Measurements from ENCODE around the gene NCLN. TPM values are rescaled to one million over a fixed set of nuclear protein-coding genes. Genes with fewer than 3 reads are reported as not detected.

The NCLN gene
- total and polyA plus RNA-seq, 8 donors = 29.1 to 121 (median 39.1) TPM

DNA sequence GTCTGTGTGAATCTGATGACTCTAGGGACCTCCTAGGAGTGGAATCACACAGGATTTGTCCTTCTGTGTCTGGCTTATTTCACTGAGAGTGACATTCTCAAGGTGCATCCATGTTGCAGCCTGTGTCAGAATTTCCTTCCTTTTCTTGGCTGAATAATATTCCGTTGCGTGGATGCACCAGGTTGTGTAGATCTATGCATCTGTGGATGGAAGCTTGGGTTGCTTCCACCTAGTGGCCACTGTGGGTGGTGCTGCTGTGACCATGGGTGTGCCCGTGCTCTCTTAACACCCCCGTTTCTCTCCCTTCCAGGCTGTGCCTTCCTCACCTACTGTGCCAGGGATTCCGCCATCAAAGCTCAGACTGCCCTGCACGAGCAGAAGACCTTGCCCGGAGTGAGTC lies 64.9 kb downstream of the NCLN start:
- peaks cover 0 to 10% of the 10 kb centered on the region in 2 donors for H3K9me3 ChIP-seq
- H3K4me3 ChIP-seq = no peak overlapping the region
- DNase-seq = no peak
- peak; percentile 56 for ATAC-seq
- intact Hi-C loops (cut with DNase I) = no loop called here
- peaks cover 0 to 30% of the 10 kb centered on the region in 2 donors for H3K27me3 ChIP-seq
- no peaks in the 10 kb centered on the region for H3K4me1 ChIP-seq
- peak; percentile 49 to 50 for TF ChIP-seq CTCF (IDR thresholded peaks at IDR 0.05)
- no peaks in the 10 kb centered on the region for H3K36me3 ChIP-seq
- no peak overlapping the region for H3K27ac ChIP-seq

- H3K4me3 ChIP-seq = no peak overlapping the region
- intact Hi-C loops (cut with DNase I) = no loop called here
- ATAC-seq (no peak), DNase-seq (no peak)
- no peaks in the 10 kb centered on the region for H3K4me1 ChIP-seq
- H3K27ac ChIP-seq = no peak overlapping the region
- peaks cover 0 to 30% of the 10 kb centered on the region in 2 donors for H3K27me3 ChIP-seq
- peaks cover 0 to 10% of the 10 kb centered on the region in 2 donors for H3K9me3 ChIP-seq
- H3K36me3 ChIP-seq = no peaks in the 10 kb centered on the region
- no peak for TF ChIP-seq CTCF (IDR thresholded peaks at IDR 0.05)
Measured at GRCh38 chr19:3251229-3251628, 65.5 kb downstream of the NCLN start.

- Histone ChIP-seq H3K27ac (no peak overlapping the region), H3K36me3 (no peaks in the 10 kb centered on the region), H3K4me3 (no peak overlapping the region), H3K4me1 (no peaks in the 10 kb centered on the region), H3K9me3 (peaks cover 0 to 10% of the 10 kb centered on the region in 2 donors), H3K27me3 (peaks cover 0 to 30% of the 10 kb centered on the region in 2 donors)
- intact Hi-C loops (cut with DNase I) = no loop called here
- ATAC-seq (no peak), DNase-seq (no peak)
- TF ChIP-seq CTCF (IDR thresholded peaks at IDR 0.05) = no peak
Measured at GRCh38 chr19:3252650-3253049, 66.9 kb downstream of the NCLN start.

DNA sequence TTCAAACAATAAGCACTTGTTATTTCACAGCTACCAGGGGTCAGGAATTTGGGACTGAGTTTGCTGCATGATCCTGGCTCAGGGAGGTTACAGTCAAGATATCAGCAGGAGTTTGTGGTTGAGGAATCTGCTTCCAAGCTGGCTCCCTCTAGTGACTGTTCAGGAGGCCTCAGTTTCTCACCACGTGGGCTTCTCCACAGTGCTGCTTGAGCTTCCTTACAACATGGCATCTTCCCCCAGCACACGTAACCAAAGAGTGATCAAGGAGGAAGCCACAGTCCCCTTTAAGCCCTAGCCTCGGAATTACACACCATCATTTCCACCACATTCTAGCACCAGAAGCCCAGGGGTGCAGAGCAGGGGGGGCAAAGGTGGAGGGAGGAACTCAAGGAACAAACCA lies 67.5 kb downstream of the NCLN start:
- Histone ChIP-seq H3K9me3 (peaks cover 0 to 10% of the 10 kb centered on the region in 2 donors), H3K27me3 (peaks cover 0 to 30% of the 10 kb centered on the region in 2 donors), H3K27ac (no peak overlapping the region), H3K36me3 (no peaks in the 10 kb centered on the region), H3K4me3 (no peak overlapping the region), H3K4me1 (no peaks in the 10 kb centered on the region)
- TF ChIP-seq CTCF (IDR thresholded peaks at IDR 0.05) = no peak
- no peak for ATAC-seq
- intact Hi-C loops (cut with DNase I) = no loop called here
- no peak for DNase-seq

DNA sequence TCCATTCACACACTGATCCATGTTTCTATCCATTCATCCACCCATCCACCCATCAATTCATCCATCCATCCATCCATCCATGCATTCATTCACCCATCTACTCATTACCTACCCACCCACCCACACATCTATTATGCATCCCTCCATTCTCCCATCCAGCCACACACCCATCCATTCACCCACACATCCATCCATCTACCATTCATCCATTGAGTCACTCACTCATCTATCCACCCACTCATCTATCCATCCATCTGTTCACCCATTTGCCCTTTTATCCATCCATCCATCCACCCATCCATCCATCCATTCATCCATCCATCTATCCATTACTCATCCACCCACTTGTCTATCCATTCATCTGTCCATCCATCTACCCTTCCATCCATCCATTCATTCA lies 68.8 kb downstream of the NCLN start:
- Histone ChIP-seq H3K9me3 (peaks cover 0 to 10% of the 10 kb centered on the region in 2 donors), H3K4me3 (no peak overlapping the region), H3K27me3 (peaks cover 0 to 32% of the 10 kb centered on the region in 2 donors), H3K36me3 (no peaks in the 10 kb centered on the region), H3K4me1 (no peaks in the 10 kb centered on the region), H3K27ac (no peak overlapping the region)
- ATAC-seq (no peak), DNase-seq (no peak)
- intact Hi-C loops (cut with DNase I) = no loop called here
- no peak for TF ChIP-seq CTCF (IDR thresholded peaks at IDR 0.05)
